Peyer's patch (tissue), 4 donors: ENCODE results near the gene IL1RAPL1. TPM values are rescaled to one million over a fixed set of nuclear protein-coding genes. Genes with fewer than 3 reads are reported as not detected.

ENCODE experiments used
- DNase-seq, 3 donors: peaks; one replicate each; pipeline ENCODE4 v3.0.0-alpha.2; 2017 to 2019
- H3K27ac ChIP-seq, 4 donors: fragments of 200-600 bp; sonication (generic); one replicate each; pipeline ENCODE4 v1.5.1; 2016 to 2019
- H3K27me3 ChIP-seq, 2 donors: fragments of 200-600 bp; sonication (generic); one replicate each; pipeline ENCODE4 v1.5.1; 2019
- H3K36me3 ChIP-seq, 3 donors: fragments of 200-600 bp; sonication (generic); one replicate each; pipeline ENCODE4 v1.5.1; 2016 to 2019
- H3K4me1 ChIP-seq, 4 donors: fragments of 200-600 bp; sonication (generic); one replicate each; pipeline ENCODE4 v1.5.1; 2016 to 2019
- H3K4me3 ChIP-seq, 4 donors: fragments of 200-600 bp; sonication (generic); 1 replicate in 3 of 4; 2 replicates in 1 of 4; pipeline ENCODE4 v1.5.1; 2016 to 2019; ENCODE audit warnings: mild to moderate bottlenecking in 1 of 4
- H3K9me3 ChIP-seq, 4 donors: fragments of 200-600 bp; sonication (generic); one replicate each; pipeline ENCODE4 v1.5.1; 2016 to 2019; ENCODE audit warnings: mild to moderate bottlenecking in 1 of 4
- POLR2A ChIP-seq, 2 donors: fragments of 450-650 bp; IDR thresholded peaks; one replicate each; pipeline ENCODE4 v1.5.1; 2017; ENCODE audit warnings: antibody characterized with exemption in 2 of 2, mild to moderate bottlenecking in 2 of 2, moderate library complexity in 2 of 2
- total RNA-seq, 4 donors: library from RNA; depleted of rRNA; stranded (reverse); fragments of >200 nt; gene quantifications; one replicate each; pipeline ENCODE4 v1.1.0, GENCODE V29; 2016
- TF ChIP-seq, protein P1 (sequence below), 6 experiments: fragments of 450-650 bp in 4 of 6; fragments of 200-600 bp in 2 of 6; sonication (generic) in 1 of 6; IDR thresholded peaks; one replicate each; pipeline ENCODE4 v1.5.1; 2017 to 2019; ENCODE audit warnings: antibody characterized with exemption in 6 of 6, mild to moderate bottlenecking in 3 of 6, moderate library complexity in 1 of 6

The IL1RAPL1 gene
- total RNA-seq, 4 donors from 2014 or later = not detected

DNA sequence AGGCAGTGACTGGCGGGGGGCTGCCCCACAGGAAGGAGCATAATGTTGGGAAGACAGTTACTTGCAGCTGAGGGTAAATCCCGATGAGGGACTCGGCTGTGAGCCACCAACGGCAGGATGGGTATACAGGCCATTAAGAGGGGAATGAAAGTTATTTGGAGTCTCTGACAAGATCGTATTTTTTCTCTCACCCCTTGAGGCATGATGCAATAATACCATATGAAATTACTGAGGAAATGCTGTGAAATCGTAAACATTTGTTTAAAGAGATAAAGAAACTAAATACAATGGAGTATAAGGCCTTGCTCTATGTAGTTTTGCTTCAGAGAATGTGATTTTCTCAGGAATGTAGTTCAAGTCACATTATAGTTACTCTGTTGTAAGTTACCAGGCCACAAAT lies 12.7 kb downstream of the IL1RAPL1 start:
- Histone ChIP-seq H3K36me3 (no peaks in the 10 kb centered on the region), H3K27me3 (no peaks in the 10 kb centered on the region), H3K4me3 (no peak overlapping the region), H3K4me1 (no peaks in the 10 kb centered on the region), H3K27ac (no peak overlapping the region), H3K9me3 (no peaks in the 10 kb centered on the region)
- no peak for DNase-seq
- TF ChIP-seq, protein P1, sequence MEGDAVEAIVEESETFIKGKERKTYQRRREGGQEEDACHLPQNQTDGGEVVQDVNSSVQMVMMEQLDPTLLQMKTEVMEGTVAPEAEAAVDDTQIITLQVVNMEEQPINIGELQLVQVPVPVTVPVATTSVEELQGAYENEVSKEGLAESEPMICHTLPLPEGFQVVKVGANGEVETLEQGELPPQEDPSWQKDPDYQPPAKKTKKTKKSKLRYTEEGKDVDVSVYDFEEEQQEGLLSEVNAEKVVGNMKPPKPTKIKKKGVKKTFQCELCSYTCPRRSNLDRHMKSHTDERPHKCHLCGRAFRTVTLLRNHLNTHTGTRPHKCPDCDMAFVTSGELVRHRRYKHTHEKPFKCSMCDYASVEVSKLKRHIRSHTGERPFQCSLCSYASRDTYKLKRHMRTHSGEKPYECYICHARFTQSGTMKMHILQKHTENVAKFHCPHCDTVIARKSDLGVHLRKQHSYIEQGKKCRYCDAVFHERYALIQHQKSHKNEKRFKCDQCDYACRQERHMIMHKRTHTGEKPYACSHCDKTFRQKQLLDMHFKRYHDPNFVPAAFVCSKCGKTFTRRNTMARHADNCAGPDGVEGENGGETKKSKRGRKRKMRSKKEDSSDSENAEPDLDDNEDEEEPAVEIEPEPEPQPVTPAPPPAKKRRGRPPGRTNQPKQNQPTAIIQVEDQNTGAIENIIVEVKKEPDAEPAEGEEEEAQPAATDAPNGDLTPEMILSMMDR (IDR thresholded peaks at IDR 0.05) = no peak
- no peak for TF ChIP-seq POLR2A (IDR thresholded peaks at IDR 0.05)

DNA sequence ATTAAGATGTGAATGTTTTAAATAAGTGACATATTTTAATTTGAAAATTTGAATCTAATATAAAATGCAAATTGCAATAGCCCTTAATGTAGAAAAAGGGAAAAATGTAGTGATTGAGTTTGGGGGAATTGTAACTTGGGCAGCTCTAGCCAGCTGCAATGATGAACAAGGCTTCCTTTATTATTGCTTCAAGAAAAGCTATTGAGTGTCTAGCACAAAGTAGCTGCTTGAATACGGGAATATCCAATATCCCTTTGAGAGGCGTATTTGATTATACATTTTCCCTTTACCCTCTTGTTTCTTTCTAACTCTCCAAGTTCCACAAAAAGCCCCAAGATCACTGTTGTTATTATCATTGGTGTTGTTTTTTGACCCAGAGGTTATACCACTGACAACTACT lies 21.8 kb downstream of the IL1RAPL1 start:
- H3K36me3 ChIP-seq = no peaks in the 10 kb centered on the region
- H3K4me1 ChIP-seq = no peaks in the 10 kb centered on the region
- no peak overlapping the region for H3K4me3 ChIP-seq
- DNase-seq = no peak
- no peaks in the 10 kb centered on the region for H3K9me3 ChIP-seq
- no peak overlapping the region for H3K27ac ChIP-seq
- TF ChIP-seq POLR2A (IDR thresholded peaks at IDR 0.05) = no peak
- TF ChIP-seq, protein P1 (IDR thresholded peaks at IDR 0.05) = no peak
- no peaks in the 10 kb centered on the region for H3K27me3 ChIP-seq

DNA sequence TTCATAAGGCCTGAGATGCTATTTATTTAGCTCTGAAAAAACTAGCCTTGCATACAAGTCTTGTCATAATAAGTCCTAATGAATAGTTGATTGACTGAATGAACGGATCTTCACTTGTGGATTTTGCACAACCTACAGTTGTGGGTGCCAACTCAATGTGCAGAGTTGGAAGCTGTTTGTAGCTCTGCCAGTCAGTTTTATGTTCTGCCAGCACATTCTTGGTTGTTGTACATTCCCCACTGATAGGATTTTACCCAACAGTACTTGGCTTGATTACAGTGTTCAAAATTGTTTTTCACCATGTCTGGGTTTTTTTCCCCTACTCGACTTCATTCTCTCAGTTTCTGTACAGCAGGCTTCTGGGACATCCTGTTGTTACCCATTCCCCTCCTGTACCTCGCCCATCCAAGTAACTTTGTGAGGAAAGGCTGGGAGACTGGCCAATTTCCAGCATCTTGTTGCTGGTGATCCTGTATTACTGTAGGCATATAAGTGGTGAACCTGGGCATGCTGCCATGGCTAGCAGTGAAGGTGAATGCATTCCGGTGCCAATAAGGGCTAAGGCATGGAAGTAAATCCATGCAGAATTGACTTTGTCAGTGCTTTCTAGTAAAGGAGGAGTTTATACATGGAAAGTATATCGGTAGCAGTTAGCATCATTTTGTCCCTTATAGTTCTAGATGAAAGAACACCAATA lies 22.8 kb downstream of the IL1RAPL1 start:
- no peak overlapping the region for H3K4me3 ChIP-seq
- H3K36me3 ChIP-seq = no peaks in the 10 kb centered on the region
- H3K9me3 ChIP-seq = no peaks in the 10 kb centered on the region
- no peaks in the 10 kb centered on the region for H3K27me3 ChIP-seq
- H3K4me1 ChIP-seq = no peaks in the 10 kb centered on the region
- DNase-seq = no peak
- TF ChIP-seq, protein P1 (IDR thresholded peaks at IDR 0.05) = no peak
- TF ChIP-seq POLR2A (IDR thresholded peaks at IDR 0.05) = no peak
- H3K27ac ChIP-seq = no peak overlapping the region

DNA sequence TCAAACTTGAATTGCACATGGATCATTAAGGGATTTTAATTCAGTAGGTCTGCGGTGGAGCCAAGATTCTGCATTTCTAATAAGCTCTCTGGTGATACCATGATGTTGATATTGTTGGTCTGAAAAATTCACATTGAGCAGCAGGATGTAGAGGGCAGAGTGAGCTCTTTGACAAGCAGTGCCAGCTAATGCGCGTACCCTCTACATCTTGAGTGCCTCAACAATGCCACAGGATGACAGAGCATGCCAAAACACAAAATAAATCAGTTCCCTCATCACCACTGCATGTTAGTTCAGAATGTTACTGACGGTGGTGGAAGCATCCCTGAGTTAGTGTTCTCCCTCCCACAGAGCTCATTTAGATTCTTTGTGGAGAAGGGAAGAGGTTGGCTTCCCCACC lies 23.5 kb downstream of the IL1RAPL1 start:
- H3K27ac ChIP-seq = no peak overlapping the region
- H3K9me3 ChIP-seq = no peaks in the 10 kb centered on the region
- H3K27me3 ChIP-seq = no peaks in the 10 kb centered on the region
- no peak for DNase-seq
- no peak for TF ChIP-seq POLR2A (IDR thresholded peaks at IDR 0.05)
- TF ChIP-seq, protein P1 (IDR thresholded peaks at IDR 0.05) = no peak
- H3K4me3 ChIP-seq = no peak overlapping the region
- H3K36me3 ChIP-seq = no peaks in the 10 kb centered on the region
- no peaks in the 10 kb centered on the region for H3K4me1 ChIP-seq

DNA sequence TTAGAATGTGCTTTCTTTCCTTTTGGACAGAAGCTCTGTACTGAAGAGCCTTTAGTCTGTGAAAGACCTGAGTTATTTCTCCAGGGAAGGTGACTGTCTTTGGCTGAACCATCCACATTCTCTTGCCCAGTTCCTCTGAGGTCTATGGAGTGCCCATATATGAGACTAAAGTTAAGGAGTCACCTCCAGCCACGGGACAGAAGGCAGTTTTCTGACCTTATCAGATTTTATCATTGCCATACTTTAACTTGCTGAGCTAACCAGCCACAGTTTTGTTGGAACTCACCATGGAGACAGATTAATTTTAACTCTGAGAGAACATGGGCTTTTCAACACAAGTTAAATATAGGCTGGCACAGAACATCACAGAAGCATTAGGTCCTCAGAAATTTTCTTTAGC lies 26.3 kb downstream of the IL1RAPL1 start:
- Histone ChIP-seq H3K27ac (no peak overlapping the region), H3K4me1 (no peaks in the 10 kb centered on the region), H3K27me3 (no peaks in the 10 kb centered on the region), H3K9me3 (no peaks in the 10 kb centered on the region), H3K36me3 (no peaks in the 10 kb centered on the region), H3K4me3 (no peak overlapping the region)
- no peak for DNase-seq
- TF ChIP-seq, protein P1 (IDR thresholded peaks at IDR 0.05) = no peak
- TF ChIP-seq POLR2A (IDR thresholded peaks at IDR 0.05) = no peak

DNA sequence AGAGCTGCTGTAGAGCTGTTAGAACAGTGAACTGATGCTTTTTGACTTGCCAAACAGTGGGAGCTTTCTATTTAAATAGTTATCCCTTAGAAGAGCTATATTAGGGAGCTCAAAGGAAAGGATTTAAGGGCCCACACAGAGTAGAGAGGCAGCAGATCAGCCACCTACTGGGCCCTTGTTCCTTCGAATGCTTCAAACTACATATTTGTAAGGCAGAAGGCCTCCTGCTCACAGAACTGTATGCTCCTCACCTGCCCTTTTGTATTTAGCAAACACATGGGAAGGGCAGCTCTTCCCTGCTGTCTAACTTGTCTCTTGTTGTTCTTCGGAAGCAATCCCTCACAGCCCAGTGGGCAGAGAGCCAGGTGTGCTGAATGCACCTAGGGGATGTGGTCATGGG lies 38.0 kb downstream of the IL1RAPL1 start:
- no peak overlapping the region for H3K27ac ChIP-seq
- no peak for DNase-seq
- no peaks in the 10 kb centered on the region for H3K36me3 ChIP-seq
- H3K4me3 ChIP-seq = no peak overlapping the region
- no peaks in the 10 kb centered on the region for H3K4me1 ChIP-seq
- H3K9me3 ChIP-seq = no peaks in the 10 kb centered on the region
- no peaks in the 10 kb centered on the region for H3K27me3 ChIP-seq
- TF ChIP-seq, protein P1 (IDR thresholded peaks at IDR 0.05) = no peak
- no peak for TF ChIP-seq POLR2A (IDR thresholded peaks at IDR 0.05)
